ENCODE data around the gene CLTA.

GRCh38 chr9:36152741-36153438, 37.8 kb upstream of the CLTA start:
- TF ChIP-seq POLR2A (IDR thresholded peaks at IDR 0.05; ENCODE audit: low read depth, low read length), result no peak
- no peak for TF ChIP-seq TAF1 (IDR thresholded peaks at IDR 0.05; ENCODE audit: borderline replicate concordance, low read depth, low read length)
